IPS DF 6.9 (cell line): ENCODE results near the gene TMEM208.
A peak's percentile ranks its signal among the peaks of the same experiment; 100 is the strongest.

ENCODE experiments used
- DNase-seq: peaks from one replicate; pipeline ENCODE4 v3.0.0-alpha.2; 2013; ENCODE audit warnings: low read depth, low spot score
- H3K27ac ChIP-seq: one replicate; pipeline ENCODE4 v1.5.1; 2013; ENCODE audit warnings: low read length, control low read depth
- H3K27me3 ChIP-seq: 2 replicates; pipeline ENCODE4 v1.6.1; 2013; ENCODE audit warnings: mild to moderate bottlenecking, low read length; ENCODE audit not compliant: control insufficient read depth, insufficient read depth
- H3K36me3 ChIP-seq: 2 replicates; pipeline ENCODE4 v1.6.1; 2013; ENCODE audit warnings: low read length; ENCODE audit not compliant: control insufficient read depth, insufficient read depth
- H3K4me1 ChIP-seq: 2 replicates; pipeline ENCODE4 v1.6.1; 2013; ENCODE audit warnings: low read length; ENCODE audit not compliant: control insufficient read depth, insufficient read depth
- H3K4me3 ChIP-seq: 2 replicates; pipeline ENCODE4 v1.5.1; 2013; ENCODE audit warnings: mild to moderate bottlenecking, low read length
- H3K9me3 ChIP-seq: 2 replicates; pipeline ENCODE4 v1.6.1; 2013; ENCODE audit warnings: low read length, inconsistent platforms; ENCODE audit not compliant: control insufficient read depth, insufficient read depth
- WGBS: extraction: QIAGEN DNeasy Blood & Tissue Kit; methylation state at CpG from one replicate; pipeline ENCODE4 v1.1.7; 2013; ENCODE audit warnings: mixed read lengths, missing lambda C conversion rate; ENCODE audit not compliant: insufficient read length, insufficient coverage; 5-methylcytosine and 5-hydroxymethylcytosine counted together

The TMEM208 gene

DNA sequence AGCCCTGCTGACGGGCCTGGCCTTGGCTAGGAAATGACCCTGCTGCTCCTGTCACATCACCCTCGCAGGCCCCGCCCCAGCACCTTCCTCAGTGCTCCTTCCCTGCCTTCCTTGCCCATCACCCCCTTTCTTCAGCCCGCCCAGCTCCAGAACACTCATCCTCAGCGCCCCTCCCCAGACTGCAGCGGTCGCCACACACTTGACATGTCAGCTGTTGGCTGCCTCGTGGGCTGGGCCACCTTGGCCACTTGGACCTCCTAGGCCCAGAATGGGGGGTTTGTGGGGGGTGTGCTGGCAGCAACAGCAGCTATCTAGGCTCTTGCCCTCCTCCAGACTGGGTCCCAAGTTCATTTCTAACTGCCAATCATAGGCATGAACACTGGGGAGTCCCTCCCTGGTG lies 17.4 kb upstream of the TMEM208 start:
- no peaks in the 10 kb centered on the region for H3K36me3 ChIP-seq
- no peak for DNase-seq
- H3K9me3 ChIP-seq, result no peaks in the 10 kb centered on the region
- no peaks in the 10 kb centered on the region for H3K27me3 ChIP-seq
- WGBS, result no CpG with 5 or more reads among the region's 8 CpGs
- H3K4me3 ChIP-seq, result no peak overlapping the region
- peaks cover 4% of the 10 kb centered on the region; the same call in 1 of the 2 replicates for H3K4me1 ChIP-seq
- H3K27ac ChIP-seq, result no peak overlapping the region

- no peaks in the 10 kb centered on the region for H3K36me3 ChIP-seq
- H3K27ac ChIP-seq, result no peak overlapping the region
- no peaks in the 10 kb centered on the region for H3K27me3 ChIP-seq
- WGBS, result no CpG with 5 or more reads among the region's 25 CpGs
- H3K9me3 ChIP-seq, result no peaks in the 10 kb centered on the region
- peaks cover 4% of the 10 kb centered on the region; the same call in 1 of the 2 replicates for H3K4me1 ChIP-seq
- no peak for DNase-seq
- H3K4me3 ChIP-seq, result no peak overlapping the region
Measured at GRCh38 chr16:67210069-67210937, 16.6 kb upstream of the TMEM208 start.

DNA sequence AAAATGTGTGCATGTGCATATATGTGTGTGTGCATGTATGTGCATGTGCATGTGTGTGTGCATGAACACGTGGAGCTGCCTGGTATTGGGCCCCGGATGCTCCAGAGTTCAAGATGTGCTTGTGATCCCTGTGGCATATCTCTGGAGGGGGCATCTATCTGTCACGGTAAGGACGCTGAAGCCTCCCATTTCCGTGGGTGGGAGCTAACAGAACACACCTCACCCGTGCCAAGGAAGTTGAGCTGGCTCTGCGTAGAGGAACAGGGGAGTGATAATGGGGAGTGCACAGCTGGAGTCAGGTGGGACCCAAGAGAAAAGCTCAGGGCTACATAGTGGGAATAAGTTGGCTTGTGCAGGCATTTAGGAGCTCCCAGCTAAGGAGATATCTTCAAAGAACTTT lies 15.3 kb upstream of the TMEM208 start:
- Histone ChIP-seq H3K36me3 (no peaks in the 10 kb centered on the region), H3K4me1 (peaks cover 4% of the 10 kb centered on the region; the same call in 1 of the 2 replicates)

DNA sequence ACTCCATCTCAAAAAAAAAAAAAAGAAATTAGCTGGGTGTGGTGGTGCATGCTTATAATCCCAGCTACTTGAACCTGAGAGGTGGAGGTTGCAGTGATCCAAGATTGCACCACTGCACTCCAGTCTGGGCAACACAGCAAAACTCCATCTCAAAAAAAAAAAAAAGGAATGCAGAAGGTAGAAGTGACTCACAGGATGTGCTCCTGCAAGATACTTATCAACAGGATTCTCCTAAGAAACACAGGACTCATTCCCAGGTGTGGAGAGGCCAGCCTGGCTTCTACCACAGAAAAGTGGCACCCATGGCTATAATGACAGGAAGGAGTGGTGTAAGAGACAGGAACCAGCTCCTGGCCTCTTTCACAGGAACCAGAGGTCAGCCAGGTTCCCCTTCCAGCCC lies 14.2 kb upstream of the TMEM208 start:
- Histone ChIP-seq H3K27me3 (no peaks in the 10 kb centered on the region), H3K27ac (no peak overlapping the region), H3K4me3 (no peak overlapping the region), H3K4me1 (no peaks in the 10 kb centered on the region), H3K36me3 (no peaks in the 10 kb centered on the region), H3K9me3 (no peaks in the 10 kb centered on the region)
- no peak for DNase-seq

More for the DNA sequence above, 15.3 kb upstream of the TMEM208 start:
- Histone ChIP-seq H3K9me3 (no peaks in the 10 kb centered on the region), H3K27me3 (no peaks in the 10 kb centered on the region), H3K27ac (no peak overlapping the region), H3K4me3 (no peak overlapping the region)
- WGBS, result no CpG with 5 or more reads among the region's 7 CpGs
- no peak for DNase-seq

- Histone ChIP-seq H3K27ac (no peak overlapping the region), H3K4me3 (no peak overlapping the region), H3K9me3 (no peaks in the 10 kb centered on the region), H3K27me3 (no peaks in the 10 kb centered on the region), H3K36me3 (no peaks in the 10 kb centered on the region), H3K4me1 (no peaks in the 10 kb centered on the region)
- WGBS, result no CpG with 5 or more reads among the region's 8 CpGs
- DNase-seq, result no peak
Measured at GRCh38 chr16:67213197-67214019, 13.5 kb upstream of the TMEM208 start.

DNA sequence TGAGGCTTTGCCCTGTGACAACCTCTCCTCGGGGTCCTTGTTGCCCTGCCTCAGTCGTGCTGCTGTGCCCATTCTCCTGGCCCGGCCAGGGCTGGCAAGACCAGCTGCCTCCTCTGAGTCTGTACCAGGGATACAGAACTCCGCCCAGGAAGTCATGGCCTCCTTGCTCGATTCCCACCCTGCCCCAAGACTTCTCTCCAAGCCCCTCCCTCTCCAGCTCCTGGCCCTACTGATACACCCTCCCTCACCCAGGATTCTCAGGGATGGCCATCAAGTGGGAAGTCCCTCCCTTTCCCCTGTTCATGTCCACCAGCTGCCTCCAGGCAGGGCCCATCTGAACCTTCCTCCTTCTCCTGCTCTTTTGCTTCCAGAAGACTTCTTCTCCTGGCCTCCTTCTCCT lies 11.2 kb upstream of the TMEM208 start:
- no peak for DNase-seq

GRCh38 chr16:67216612-67217490 lies 10.1 kb upstream of the TMEM208 start:
- Histone ChIP-seq H3K4me1 (no peaks in the 10 kb centered on the region), H3K9me3 (no peaks in the 10 kb centered on the region), H3K4me3 (no peak overlapping the region), H3K27me3 (no peaks in the 10 kb centered on the region), H3K27ac (no peak overlapping the region), H3K36me3 (no peaks in the 10 kb centered on the region)
- no peak for DNase-seq
- WGBS, result no CpG with 5 or more reads among the region's 18 CpGs

More for the DNA sequence above, 11.2 kb upstream of the TMEM208 start:
- WGBS, result no CpG with 5 or more reads among the region's 5 CpGs
- Histone ChIP-seq H3K27ac (no peak overlapping the region), H3K4me3 (no peak overlapping the region), H3K4me1 (no peaks in the 10 kb centered on the region), H3K9me3 (no peaks in the 10 kb centered on the region), H3K36me3 (no peaks in the 10 kb centered on the region), H3K27me3 (no peaks in the 10 kb centered on the region)

- DNase-seq, result no peak
- Histone ChIP-seq H3K27me3 (no peaks in the 10 kb centered on the region), H3K9me3 (no peaks in the 10 kb centered on the region), H3K4me3 (no peak overlapping the region), H3K36me3 (peaks cover 2% of the 10 kb centered on the region), H3K4me1 (no peaks in the 10 kb centered on the region; the same call in 1 of the 2 replicates), H3K27ac (no peak overlapping the region)
- WGBS, result no CpG with 5 or more reads among the region's 3 CpGs
Measured at GRCh38 chr16:67223992-67224391, 2.9 kb upstream of the TMEM208 start.

DNA sequence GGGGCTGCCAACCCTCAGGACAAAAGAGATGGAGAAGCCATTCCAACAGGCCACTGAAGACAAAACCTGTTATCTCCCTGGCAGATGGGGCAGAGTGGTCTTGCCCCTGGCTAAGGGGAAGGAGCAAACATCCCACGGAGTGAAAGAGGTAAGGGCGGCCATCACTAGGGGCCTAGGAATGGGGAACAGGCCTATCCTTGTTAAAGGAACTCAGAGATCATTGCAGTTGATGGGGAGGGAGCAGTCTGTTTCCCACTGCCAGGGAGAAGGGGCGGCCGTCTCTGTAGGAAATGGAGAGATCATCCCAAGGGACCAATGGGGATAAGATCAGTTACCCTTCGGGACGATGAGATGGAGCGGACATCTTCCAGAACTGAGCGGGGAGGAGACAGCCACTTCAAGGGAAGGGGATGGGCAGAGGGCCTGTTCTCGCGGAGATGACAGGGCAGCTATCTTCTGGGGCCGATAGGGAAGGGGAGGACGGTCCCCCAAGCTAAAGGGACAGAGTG lies 581 bp upstream of the TMEM208 start:
- H3K4me1 ChIP-seq, result no peaks in the 10 kb centered on the region; the same call in 1 of the 2 replicates
- no peak overlapping the region for H3K27ac ChIP-seq
- no peaks in the 10 kb centered on the region for H3K9me3 ChIP-seq
- H3K36me3 ChIP-seq, result peaks cover 25% of the 10 kb centered on the region
- no peaks in the 10 kb centered on the region for H3K27me3 ChIP-seq
- WGBS, result no CpG with 5 or more reads among the region's 12 CpGs
- no peak for DNase-seq
- H3K4me3 ChIP-seq, result peak overlapping the region; percentile 55; the same call in 1 of the 2 replicates

DNA sequence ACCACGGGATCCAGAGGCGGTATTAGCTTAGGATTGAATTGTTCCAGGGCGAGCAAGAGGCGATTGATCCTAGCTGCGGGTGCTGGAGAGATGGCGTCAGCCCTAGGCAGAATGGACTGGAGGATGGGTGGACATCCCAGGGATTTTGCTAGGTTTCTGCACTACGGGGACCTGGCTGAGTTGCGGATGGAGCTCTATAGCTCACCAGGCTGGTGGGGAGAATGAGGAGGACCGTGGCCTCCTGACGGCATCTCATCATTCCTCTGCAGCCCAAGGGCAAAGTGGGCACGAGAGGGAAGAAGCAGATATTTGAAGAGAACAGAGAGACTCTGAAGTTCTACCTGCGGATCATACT lies 614 bp downstream of the TMEM208 start:
- H3K27me3 ChIP-seq, result no peaks in the 10 kb centered on the region
- H3K9me3 ChIP-seq, result no peaks in the 10 kb centered on the region
- H3K4me3 ChIP-seq, result peak overlapping the region; percentile 69
- H3K27ac ChIP-seq, result no peak overlapping the region
- DNase-seq, result no peak
- H3K4me1 ChIP-seq, result no peaks in the 10 kb centered on the region; the same call in 1 of the 2 replicates
- no CpG with 5 or more reads among the region's 12 CpGs for WGBS
- H3K36me3 ChIP-seq, result peaks cover 32% of the 10 kb centered on the region
